ENCODE measurements around the gene ALX4. TPM values are rescaled to one million over a fixed set of nuclear protein-coding genes. Genes with fewer than 3 reads are reported as not detected.

Gene ALX4
- total RNA-seq, 1 donor from 2014 or later = not detected

DNA sequence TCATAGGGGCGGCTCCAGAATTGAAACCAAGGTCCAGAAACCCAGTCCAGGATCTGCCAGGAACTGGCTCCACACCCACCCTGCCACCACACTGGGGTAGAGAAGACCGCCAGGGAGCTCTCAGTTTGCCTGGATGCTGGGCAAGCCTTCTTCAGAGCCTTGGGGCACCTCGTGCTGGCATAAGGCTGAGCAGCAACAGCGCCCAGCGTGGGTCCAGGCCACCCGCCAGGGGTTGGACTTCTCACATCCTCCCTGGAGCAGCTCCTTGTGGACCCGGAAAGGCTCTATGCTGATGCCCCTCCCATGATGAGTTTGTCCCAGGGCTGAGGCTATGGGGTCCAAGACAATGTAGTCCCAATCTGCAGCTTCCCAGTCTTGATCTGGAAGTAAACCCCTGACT lies 29.7 kb downstream of the ALX4 start:
- intact Hi-C loops (cut with DNase I) = no loop called here
- Histone ChIP-seq H3K4me3 (no peak overlapping the region), H3K9me3 (no peaks in the 10 kb centered on the region), H3K4me1 (no peaks in the 10 kb centered on the region), H3K36me3 (no peaks in the 10 kb centered on the region), H3K27ac (no peak overlapping the region), H3K27me3 (no peaks in the 10 kb centered on the region)
- DNase-seq (no peak), ATAC-seq (no peak)
- TF ChIP-seq, protein P1, sequence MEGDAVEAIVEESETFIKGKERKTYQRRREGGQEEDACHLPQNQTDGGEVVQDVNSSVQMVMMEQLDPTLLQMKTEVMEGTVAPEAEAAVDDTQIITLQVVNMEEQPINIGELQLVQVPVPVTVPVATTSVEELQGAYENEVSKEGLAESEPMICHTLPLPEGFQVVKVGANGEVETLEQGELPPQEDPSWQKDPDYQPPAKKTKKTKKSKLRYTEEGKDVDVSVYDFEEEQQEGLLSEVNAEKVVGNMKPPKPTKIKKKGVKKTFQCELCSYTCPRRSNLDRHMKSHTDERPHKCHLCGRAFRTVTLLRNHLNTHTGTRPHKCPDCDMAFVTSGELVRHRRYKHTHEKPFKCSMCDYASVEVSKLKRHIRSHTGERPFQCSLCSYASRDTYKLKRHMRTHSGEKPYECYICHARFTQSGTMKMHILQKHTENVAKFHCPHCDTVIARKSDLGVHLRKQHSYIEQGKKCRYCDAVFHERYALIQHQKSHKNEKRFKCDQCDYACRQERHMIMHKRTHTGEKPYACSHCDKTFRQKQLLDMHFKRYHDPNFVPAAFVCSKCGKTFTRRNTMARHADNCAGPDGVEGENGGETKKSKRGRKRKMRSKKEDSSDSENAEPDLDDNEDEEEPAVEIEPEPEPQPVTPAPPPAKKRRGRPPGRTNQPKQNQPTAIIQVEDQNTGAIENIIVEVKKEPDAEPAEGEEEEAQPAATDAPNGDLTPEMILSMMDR (IDR thresholded peaks at IDR 0.05) = no peak

DNA sequence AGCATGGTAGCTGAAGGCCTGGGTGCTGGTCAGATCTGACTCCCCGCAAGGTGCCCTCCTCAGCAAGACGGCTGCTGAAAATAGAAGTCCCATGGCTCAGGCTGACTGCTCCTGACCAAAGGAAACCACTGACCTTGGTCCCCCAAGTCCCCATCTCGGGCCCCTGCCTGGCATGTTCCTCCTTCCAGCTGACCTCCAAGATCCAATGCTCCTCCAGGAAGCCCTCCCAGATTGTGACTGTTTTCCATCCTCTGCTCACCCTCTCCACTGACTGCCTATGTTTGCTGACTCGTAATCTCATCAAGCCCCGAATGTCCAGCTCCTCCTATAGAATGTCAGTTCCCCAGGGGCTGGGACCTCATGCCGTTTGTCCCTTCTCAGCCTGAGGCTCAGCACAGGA lies 30.5 kb downstream of the ALX4 start:
- TF ChIP-seq, protein P1 (IDR thresholded peaks at IDR 0.05) = no peak
- H3K27me3 ChIP-seq = no peaks in the 10 kb centered on the region
- no peak overlapping the region for H3K27ac ChIP-seq
- ATAC-seq = no peak
- intact Hi-C loops (cut with DNase I) = no loop called here
- no peak for DNase-seq
- no peaks in the 10 kb centered on the region for H3K36me3 ChIP-seq
- no peaks in the 10 kb centered on the region for H3K9me3 ChIP-seq
- no peaks in the 10 kb centered on the region for H3K4me1 ChIP-seq
- H3K4me3 ChIP-seq = no peak overlapping the region

GRCh38 chr11:44277196-44278090 lies 32.5 kb downstream of the ALX4 start:
- Histone ChIP-seq H3K4me1 (no peaks in the 10 kb centered on the region), H3K9me3 (no peaks in the 10 kb centered on the region), H3K4me3 (no peak overlapping the region), H3K27me3 (no peaks in the 10 kb centered on the region), H3K27ac (no peak overlapping the region), H3K36me3 (no peaks in the 10 kb centered on the region)
- TF ChIP-seq, protein P1 (IDR thresholded peaks at IDR 0.05) = no peak
- intact Hi-C loops (cut with DNase I) = no loop called here
- ATAC-seq = no peak
- DNase-seq = peak; percentile 44

GRCh38 chr11:44275961-44276550 lies 33.9 kb downstream of the ALX4 start:
- DNase-seq (peak; percentile 40), ATAC-seq (no peak)
- Histone ChIP-seq H3K4me3 (no peak overlapping the region), H3K27me3 (no peaks in the 10 kb centered on the region), H3K9me3 (no peaks in the 10 kb centered on the region), H3K27ac (no peak overlapping the region), H3K4me1 (no peaks in the 10 kb centered on the region), H3K36me3 (no peaks in the 10 kb centered on the region)
- TF ChIP-seq, protein P1 (IDR thresholded peaks at IDR 0.05) = no peak
- intact Hi-C loops (cut with DNase I) = no loop called here

GRCh38 chr11:44275241-44275640 lies 34.7 kb downstream of the ALX4 start:
- no peak for ATAC-seq
- no peak overlapping the region for H3K4me3 ChIP-seq
- H3K36me3 ChIP-seq = no peaks in the 10 kb centered on the region
- no peaks in the 10 kb centered on the region for H3K27me3 ChIP-seq
- TF ChIP-seq, protein P1 (IDR thresholded peaks at IDR 0.05) = no peak
- no peaks in the 10 kb centered on the region for H3K9me3 ChIP-seq
- intact Hi-C loops (cut with DNase I) = no loop called here
- H3K4me1 ChIP-seq = no peaks in the 10 kb centered on the region
- DNase-seq = peak; percentile 53
- H3K27ac ChIP-seq = no peak overlapping the region
